GM21360 (cell line): Measurements from ENCODE around the gene GPM6B.

Experiments
- ATAC-seq: cut with Tn5 transposase; IDR thresholded peaks from one replicate; pipeline ENCODE4 v1.9.1; 2021; ENCODE audit warnings: mild to moderate bottlenecking, moderate library complexity; ENCODE audit not compliant: unreplicated experiment

The GPM6B gene

GRCh38 chrX:13825178-13825762, 8.4 kb upstream of the GPM6B start:
- ATAC-seq: no peak

DNA sequence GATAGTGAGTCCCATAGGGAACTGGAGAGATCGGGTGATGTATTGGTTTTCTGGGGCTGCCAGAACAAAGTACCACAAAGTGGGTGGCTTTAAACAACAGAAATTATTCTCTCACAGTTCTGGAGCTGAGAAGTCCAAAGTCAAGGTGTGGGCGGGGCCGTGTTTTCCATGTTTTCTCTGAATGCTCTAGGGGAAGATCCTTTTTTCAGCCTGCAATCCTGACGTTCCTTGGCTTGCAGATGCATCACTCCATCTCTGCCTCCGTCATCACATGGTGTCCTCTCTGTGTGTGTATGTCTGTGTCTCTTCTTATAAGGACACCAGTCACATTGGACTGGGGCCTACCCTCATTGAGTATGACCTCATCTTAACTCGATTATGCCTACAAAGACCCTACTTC, 7.9 kb upstream of the GPM6B start:
- no peak for ATAC-seq

- ATAC-seq: no peak
These were observed 4.8 kb upstream of the GPM6B start for GRCh38 chrX:13821738-13822137.

GRCh38 chrX:13816176-13816575, 717 bp downstream of the GPM6B start:
- ATAC-seq: no peak

DNA sequence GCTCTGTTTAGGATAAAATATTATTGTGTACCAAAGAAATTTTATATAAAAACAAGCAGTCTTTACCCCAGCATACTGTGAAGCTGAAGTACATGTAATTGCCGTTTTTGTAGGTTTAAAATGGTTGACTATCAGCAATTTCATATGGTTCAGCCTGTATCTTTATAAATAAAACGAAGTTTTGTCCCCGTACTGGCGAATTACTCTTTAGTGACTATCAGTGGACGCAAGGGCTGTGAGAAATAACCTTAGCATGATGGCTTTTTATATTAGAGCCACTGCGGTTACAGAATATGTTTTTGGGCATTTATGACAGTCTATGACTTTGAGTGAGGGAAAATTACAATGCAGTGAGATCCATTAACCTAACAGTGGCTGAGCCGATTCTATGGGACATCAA, 1.2 kb downstream of the GPM6B start:
- no peak for ATAC-seq

DNA sequence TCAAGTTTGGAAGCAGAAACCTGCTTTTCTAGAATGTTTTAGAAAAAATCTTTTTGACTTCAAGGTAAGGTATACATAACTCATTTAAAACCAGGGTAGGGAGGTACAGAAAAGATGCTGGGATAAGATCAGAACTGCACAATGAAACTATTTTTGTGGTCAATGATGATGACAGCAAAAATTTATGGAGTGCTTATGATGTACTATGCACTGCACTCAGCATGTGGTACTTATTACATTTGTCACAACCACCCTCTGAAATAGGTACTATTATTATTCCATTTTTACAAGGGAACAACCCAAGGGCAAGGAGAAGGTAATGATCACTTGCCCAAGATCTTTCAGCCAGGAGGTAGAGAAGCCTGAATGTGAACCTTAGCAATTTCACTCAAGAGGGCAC, 8.0 kb downstream of the GPM6B start:
- no peak for ATAC-seq

- no peak for ATAC-seq
These were observed 8.6 kb downstream of the GPM6B start for GRCh38 chrX:13808293-13808692.

DNA sequence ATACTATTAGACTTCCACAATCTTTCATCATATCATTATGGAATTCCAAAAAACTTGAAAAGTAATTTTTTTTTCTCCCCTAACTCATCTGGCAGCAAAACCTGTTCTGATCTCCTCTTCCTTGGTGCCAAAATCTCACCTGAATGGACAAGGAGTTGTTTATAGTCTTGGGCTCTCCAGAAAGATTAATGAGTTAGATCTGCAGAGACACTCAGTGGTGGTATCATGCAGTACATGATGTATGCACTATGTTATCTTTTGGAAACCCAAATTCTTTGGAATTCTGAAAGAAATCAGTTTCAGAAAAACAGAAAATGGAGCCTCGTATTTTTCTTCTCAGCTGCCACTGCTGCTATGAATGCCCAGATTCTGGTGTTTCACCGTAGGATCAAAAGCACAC, 11.7 kb downstream of the GPM6B start:
- no peak for ATAC-seq

DNA sequence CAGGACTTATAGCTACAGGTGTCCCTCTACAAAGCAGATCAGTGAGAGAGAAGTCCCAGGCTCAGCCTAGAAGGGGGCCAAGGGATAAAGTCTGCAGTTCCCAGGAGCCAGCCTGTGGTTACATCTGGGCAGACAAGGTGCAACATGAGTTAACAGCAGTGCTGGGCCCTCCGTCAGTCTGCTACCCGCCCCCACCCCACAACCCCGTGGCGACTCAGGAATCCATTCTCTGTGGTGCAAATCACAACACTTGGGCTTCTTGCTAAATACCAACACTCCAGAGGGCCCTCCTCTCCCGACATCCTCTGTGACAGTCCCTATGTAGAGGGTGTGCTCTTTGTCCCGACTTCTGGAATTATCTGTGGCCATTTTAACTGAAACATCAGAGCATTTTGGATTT, 13.8 kb downstream of the GPM6B start:
- ATAC-seq: no peak

DNA sequence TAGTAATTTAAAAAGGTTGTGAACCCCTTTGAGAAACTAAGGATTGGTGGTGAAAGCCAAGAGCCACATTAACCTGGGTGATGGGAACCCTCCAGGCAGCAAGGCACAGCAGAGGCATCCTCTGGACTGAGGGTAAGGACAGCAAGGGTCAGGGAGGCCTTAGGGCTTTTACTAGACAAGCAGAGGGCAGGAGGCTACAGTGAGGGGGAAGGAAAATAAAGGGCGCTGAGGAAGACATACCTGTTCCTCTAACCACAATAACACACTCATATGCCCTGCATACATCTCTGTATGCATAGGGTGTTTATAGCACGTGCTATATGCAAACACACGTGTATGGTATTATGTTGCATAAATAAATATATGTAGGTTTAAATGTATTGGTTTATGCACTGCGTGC, 18.7 kb downstream of the GPM6B start:
- ATAC-seq: no peak

GRCh38 chrX:13797512-13797911, 19.4 kb downstream of the GPM6B start:
- ATAC-seq: no peak

DNA sequence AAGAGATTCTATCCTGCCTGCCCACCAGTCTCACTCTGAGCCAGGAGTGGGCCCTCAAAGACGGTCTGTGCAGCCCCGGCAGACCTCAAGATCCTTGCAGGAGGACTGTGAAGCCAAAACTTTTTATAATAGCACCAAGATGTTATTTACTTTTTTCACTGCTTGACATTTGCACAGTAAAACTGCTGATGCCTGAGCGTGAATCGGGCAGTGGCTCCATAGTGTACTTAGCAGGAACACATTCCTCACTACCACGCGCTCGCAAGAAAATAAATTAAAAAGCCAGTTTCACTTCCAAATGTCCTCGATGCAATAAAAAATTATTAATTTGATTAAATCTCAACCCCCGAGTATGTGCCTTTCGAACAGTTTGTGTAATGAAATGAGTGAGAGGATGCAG, 22.5 kb downstream of the GPM6B start:
- ATAC-seq: no peak

DNA sequence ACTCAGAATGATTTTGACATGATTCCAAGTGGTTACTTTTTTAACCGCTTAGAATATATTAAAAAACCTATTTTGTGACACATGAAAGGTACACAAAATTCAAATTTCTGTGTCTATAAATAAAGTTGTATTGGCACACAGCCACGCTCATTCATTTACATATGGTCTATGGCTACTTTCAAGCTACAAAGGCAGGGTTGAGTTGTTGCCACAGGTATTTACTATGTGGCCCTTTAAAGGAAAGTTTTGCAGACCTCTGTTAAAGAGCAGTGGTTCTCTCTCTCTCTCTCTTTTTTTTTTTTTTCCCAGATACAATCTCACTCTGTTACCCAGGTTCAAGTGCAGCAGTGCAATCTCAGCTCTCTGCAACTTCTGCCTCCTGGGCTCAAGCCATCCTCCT, 23.0 kb downstream of the GPM6B start:
- no peak for ATAC-seq

- ATAC-seq: no peak
These were observed 25.3 kb downstream of the GPM6B start for GRCh38 chrX:13791559-13791958.

GRCh38 chrX:13791145-13791544, 25.7 kb downstream of the GPM6B start:
- ATAC-seq: no peak

GRCh38 chrX:13790206-13791131, 26.4 kb downstream of the GPM6B start:
- ATAC-seq: no peak

GRCh38 chrX:13786048-13786447, 30.8 kb downstream of the GPM6B start:
- no peak for ATAC-seq

DNA sequence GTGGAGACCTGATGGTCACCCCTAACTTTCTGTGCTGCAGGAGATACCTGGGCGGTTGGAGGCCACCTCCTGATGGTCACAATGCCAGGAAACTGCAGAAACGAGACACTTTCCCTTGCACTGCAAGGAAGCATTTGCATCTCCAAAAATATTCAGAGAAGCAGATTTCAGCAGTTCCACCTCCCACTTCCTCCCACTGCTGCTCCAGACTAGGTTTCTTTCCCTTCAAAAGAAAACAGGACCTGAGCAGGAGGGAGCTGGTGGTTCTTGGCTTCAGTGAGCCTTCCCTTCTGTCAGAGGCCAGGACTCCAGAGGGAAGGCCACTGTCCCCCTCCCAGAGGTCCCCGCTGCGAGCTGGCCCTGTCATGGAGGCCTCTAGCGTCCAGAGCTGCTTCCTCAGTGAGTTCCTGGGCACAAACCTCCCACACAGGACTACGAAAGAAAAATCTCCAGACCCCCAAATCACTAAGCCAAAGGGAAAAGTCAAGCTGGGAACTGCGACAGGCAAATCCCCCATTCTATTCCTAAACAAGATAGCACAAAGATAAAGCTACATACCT, 35.9 kb downstream of the GPM6B start:
- ATAC-seq: no peak

GRCh38 chrX:13778916-13779315, 38.0 kb downstream of the GPM6B start:
- no peak for ATAC-seq

DNA sequence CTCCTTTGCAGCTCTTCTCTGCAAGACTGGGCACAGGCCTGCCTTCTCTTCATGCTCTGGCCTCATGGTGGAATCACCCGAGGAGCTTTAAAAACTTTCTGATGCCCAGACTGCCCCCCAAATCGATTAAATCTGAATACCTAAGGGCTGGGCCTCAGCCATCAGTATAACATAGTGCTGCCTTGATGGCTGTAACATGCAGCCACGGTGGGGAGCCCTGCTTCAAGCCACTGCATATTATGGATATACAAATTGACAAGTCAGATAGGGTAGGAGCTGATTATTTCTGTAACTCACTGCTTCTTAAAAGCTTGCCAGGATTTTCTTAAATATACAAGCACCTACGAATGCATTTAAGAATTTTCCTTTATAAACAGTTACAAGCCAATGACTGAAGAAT, 40.5 kb downstream of the GPM6B start:
- no peak for ATAC-seq

- no peak for ATAC-seq
These were observed 41.1 kb downstream of the GPM6B start for GRCh38 chrX:13775837-13776236.

DNA sequence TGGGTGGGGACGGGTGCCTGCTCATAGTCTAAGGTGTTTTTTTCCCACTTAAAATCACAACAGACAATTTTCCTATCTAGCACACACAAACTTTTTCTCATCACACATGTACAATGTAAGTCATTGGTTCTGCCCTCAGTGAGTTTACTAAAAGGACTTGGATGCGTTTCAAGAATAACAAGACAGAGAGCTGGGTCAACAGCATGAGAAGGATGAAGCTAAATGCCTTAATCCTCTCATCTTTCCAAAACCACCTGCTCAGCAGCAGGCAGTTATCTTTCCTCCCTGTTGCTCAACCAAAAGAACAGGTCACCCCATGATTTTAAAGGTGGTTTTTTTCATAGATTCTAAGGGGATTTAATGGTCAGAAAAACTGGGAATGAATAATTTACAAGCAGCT, 42.2 kb downstream of the GPM6B start:
- ATAC-seq: no peak
